ENCODE data around the gene MYLK. TPM values are rescaled to one million over a fixed set of nuclear protein-coding genes. Genes with fewer than 3 reads are reported as not detected.
A peak's percentile ranks its signal among the peaks of the same experiment; 100 is the strongest.

The MYLK gene
- total RNA-seq, 1 donor = 807 TPM

- TF ChIP-seq, protein P1, sequence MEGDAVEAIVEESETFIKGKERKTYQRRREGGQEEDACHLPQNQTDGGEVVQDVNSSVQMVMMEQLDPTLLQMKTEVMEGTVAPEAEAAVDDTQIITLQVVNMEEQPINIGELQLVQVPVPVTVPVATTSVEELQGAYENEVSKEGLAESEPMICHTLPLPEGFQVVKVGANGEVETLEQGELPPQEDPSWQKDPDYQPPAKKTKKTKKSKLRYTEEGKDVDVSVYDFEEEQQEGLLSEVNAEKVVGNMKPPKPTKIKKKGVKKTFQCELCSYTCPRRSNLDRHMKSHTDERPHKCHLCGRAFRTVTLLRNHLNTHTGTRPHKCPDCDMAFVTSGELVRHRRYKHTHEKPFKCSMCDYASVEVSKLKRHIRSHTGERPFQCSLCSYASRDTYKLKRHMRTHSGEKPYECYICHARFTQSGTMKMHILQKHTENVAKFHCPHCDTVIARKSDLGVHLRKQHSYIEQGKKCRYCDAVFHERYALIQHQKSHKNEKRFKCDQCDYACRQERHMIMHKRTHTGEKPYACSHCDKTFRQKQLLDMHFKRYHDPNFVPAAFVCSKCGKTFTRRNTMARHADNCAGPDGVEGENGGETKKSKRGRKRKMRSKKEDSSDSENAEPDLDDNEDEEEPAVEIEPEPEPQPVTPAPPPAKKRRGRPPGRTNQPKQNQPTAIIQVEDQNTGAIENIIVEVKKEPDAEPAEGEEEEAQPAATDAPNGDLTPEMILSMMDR (IDR thresholded peaks at IDR 0.05; ENCODE audit: insufficient read depth, low read depth, low read length) = no peak
- no peak for DNase-seq (ENCODE audit: low read depth)
- H3K4me3 ChIP-seq (ENCODE audit: low read depth, low read length) = no peak overlapping the region
These were observed 149.6 kb downstream of the MYLK start for GRCh38 chr3:123734527-123734902.

DNA sequence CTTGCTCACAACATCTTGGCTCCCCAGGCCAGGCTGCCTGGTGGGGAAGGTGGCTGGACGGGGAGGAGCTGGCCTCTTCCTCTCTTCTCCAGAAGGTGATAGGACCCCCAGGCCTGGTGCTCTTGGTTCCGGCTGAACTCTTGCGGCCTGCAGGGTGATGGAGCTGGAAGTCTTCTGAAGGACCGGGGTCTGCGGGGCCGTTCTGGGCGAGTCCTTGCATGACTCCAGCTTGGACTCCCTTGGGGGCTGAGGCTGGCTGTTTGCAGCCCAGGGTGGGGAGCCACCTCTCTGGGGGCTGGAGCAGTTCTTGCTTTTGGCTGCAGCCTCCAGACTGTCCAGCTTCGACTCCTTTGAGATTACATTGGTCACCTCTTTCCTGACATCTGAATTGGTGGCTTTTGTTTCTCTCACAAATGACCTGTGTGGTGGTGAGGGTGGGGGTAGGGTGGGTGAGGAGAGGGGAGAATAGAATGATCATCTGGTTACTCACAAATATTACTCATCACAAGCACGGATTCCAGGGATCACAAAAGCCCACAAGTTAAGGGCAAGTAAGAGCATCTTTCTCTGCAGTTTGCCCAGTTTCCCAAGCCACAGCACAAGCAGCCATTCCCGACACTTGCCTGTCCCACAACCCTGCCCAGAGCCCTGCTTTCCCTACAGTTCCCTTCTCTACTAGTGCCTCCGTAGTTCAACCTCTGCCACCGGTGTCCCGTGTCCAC lies 150.2 kb downstream of the MYLK start:
- peak; percentile 64 for DNase-seq (ENCODE audit: low read depth)
- TF ChIP-seq, protein P1 (IDR thresholded peaks at IDR 0.05; ENCODE audit: insufficient read depth, low read depth, low read length) = no peak
- H3K4me3 ChIP-seq (ENCODE audit: low read depth, low read length) = no peak overlapping the region

GRCh38 chr3:123733341-123733740 lies 150.8 kb downstream of the MYLK start:
- no peak for DNase-seq (ENCODE audit: low read depth)

GRCh38 chr3:123732447-123732846 lies 151.7 kb downstream of the MYLK start:
- peak; percentile 71 for DNase-seq (ENCODE audit: low read depth)
- TF ChIP-seq, protein P1 (IDR thresholded peaks at IDR 0.05; ENCODE audit: insufficient read depth, low read depth, low read length) = no peak
- no peak overlapping the region for H3K4me3 ChIP-seq (ENCODE audit: low read depth, low read length)

More at GRCh38 chr3:123733341-123733740, 150.8 kb downstream of the MYLK start:
- no peak overlapping the region for H3K4me3 ChIP-seq (ENCODE audit: low read depth, low read length)
- TF ChIP-seq, protein P1 (IDR thresholded peaks at IDR 0.05; ENCODE audit: insufficient read depth, low read depth, low read length) = no peak

GRCh38 chr3:123730829-123731228 lies 153.3 kb downstream of the MYLK start:
- TF ChIP-seq, protein P1 (IDR thresholded peaks at IDR 0.05; ENCODE audit: insufficient read depth, low read depth, low read length) = no peak
- DNase-seq (ENCODE audit: low read depth) = peak; percentile 76
- H3K4me3 ChIP-seq (ENCODE audit: low read depth, low read length) = no peak overlapping the region

DNA sequence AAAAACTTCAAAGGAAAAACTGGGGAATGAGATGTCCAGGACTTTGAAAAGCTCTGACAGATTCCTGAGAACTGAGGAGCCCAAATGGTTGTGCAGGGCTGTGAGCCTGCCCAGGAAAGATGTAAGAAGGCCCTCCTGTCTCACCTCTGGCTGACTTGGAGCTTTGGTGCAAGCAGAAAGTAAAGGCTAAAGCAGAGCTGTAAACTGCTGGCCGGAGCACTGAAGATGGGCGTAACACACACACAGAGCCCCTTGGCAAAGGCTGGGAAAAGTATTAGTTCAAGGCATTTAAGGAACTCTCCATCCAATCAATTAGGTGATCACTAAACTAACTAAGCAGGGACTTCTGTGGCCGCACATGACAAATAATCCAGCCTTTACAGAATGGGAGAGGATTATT lies 155.1 kb downstream of the MYLK start:
- DNase-seq (ENCODE audit: low read depth) = no peak
- TF ChIP-seq, protein P1 (IDR thresholded peaks at IDR 0.05; ENCODE audit: insufficient read depth, low read depth, low read length) = no peak
- no peak overlapping the region for H3K4me3 ChIP-seq (ENCODE audit: low read depth, low read length)

DNA sequence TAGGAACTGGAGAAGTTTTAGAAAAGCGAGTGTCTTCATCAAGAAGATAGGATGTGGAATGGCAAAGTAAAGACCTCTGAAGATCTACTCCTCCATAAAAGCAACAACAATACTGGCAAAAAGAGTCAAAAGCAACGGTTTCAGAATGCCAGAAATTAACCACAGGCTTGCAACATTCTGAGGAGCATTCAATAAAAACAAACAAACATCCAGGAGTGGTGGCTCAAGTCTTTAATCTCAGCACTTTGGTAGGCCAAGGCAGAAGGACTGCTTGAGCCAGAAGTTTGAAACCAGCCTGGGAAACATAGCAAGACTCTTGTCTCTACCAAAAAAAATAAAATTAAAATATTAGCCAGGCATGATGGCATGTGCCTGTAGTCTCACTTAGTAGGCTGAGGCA lies 156.1 kb downstream of the MYLK start:
- H3K4me3 ChIP-seq (ENCODE audit: low read depth, low read length) = no peak overlapping the region
- TF ChIP-seq, protein P1 (IDR thresholded peaks at IDR 0.05; ENCODE audit: insufficient read depth, low read depth, low read length) = no peak
- peak; percentile 80 for DNase-seq (ENCODE audit: low read depth)
